ENCODE data around the gene CTSV.
"Not testable (repeated sequence)": the region's sequence is repeated elsewhere in the genome, so short reads cannot be mapped to it uniquely, and the experiment has no call there.

The CTSV gene

DNA sequence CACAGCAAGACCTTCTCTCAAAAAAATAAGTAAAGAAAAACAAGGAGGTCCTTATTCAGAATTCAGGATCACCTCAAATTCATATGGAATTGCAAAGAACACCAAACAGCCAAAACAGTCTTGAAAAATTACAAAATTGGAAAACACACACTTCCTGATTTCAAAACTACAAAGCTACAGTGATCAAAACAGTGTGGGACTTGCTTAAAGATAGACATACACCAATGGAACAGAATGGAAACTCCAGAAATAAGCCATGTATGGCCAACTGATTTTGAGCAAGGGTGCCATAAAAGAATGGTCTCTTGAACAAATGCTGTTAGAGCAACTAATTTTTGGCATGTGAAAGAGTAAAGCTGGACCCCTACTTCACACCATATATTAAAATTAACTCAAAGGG, 36.7 kb downstream of the CTSV start:
- H3K27me3 Mint-ChIP-seq; H3K36me3 Mint-ChIP-seq (ENCODE audit: insufficient read depth); H3K27ac Mint-ChIP-seq; H3K4me3 Mint-ChIP-seq; ATAC-seq (replicated peaks); DNase-seq; H3K9me3 Mint-ChIP-seq: not testable (repeated sequence)
- H3K4me1 Mint-ChIP-seq (ENCODE audit: low read depth in 2 of 2) = peaks cover 23 to 39% of the 10 kb centered on the region in 2 donors

DNA sequence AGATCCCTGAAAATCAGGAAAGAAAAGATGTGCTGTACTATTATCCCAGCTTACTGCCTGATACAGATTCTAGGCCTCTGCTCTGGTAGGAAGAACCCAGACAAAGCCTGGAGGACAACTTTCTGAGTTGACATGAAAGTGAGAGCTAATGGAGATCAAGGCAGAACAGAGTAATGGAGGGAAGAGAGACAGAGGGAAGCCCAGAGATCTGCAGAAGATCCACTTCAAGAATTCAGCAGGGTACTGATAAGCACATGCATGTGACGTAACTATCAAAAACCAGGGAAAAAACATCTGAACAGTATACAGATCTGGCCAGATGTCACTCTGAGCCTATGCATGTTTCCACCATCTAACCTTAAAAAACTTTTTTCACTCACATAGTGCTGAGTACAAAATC, 37.6 kb downstream of the CTSV start:
- H3K4me1 Mint-ChIP-seq (ENCODE audit: low read depth in 2 of 2) = peaks cover 26 to 45% of the 10 kb centered on the region in 2 donors
- H3K4me3 Mint-ChIP-seq; ATAC-seq (replicated peaks); H3K27me3 Mint-ChIP-seq; H3K27ac Mint-ChIP-seq; H3K36me3 Mint-ChIP-seq (ENCODE audit: insufficient read depth); H3K9me3 Mint-ChIP-seq; DNase-seq: not testable (repeated sequence)

DNA sequence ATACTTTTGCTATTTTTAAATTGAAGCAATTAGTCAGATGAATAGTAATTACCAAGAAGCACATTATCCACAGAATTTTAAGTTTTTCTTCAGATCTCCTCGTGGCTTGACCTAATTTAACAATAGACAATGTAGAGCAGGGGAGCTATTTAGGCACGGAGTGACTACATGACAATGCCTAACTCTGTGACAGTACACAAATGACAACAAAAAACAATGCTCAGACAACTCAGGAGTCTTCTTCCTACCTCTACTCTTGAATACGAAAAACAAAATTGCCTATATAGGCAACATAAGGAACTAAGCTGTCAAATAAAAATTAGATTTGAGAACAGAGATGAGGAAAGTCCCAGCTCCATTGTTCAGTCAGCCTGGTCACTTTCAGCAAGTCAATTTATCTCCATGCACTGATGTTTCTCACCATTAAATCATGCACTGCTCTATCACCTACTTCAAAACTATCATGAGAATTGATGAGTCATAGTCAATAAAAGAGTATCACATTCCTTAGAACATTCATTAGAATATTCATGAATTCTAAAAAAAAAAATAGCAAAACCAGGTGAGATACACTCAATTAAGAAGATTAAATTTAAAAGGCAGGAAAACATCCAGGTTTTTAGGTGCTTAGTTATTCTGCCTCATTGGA, 38.7 kb downstream of the CTSV start:
- peak overlapping the region in 1 of 2 donors; percentile 18 for H3K4me3 Mint-ChIP-seq
- not testable (repeated sequence) for DNase-seq; H3K9me3 Mint-ChIP-seq; H3K36me3 Mint-ChIP-seq (ENCODE audit: insufficient read depth); ATAC-seq (replicated peaks); H3K27me3 Mint-ChIP-seq
- H3K4me1 Mint-ChIP-seq (ENCODE audit: low read depth in 2 of 2) = peaks cover 24 to 41% of the 10 kb centered on the region in 2 donors
- H3K27ac Mint-ChIP-seq = peak overlapping the region in 1 of 2 donors; percentile 47

DNA sequence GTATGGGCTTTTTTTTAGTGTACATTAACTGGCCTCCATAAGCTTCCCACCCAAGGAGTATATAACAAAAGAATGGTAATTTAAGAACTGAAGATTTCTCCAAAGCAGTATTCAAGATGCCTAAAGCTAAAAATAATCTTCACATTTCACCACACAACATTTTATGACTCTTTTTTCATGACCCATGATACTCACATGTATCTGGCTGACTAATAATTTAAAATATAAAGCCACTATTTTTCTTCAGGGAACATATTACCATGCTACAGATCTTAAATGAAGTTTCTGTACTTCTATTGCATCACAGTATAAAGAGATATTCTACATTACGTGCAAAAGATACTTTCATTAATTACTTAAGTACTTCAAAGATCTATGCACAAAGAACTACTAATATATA, 39.2 kb downstream of the CTSV start:
- H3K9me3 Mint-ChIP-seq; H3K36me3 Mint-ChIP-seq (ENCODE audit: insufficient read depth); H3K27me3 Mint-ChIP-seq; DNase-seq; H3K27ac Mint-ChIP-seq; H3K4me3 Mint-ChIP-seq; ATAC-seq (replicated peaks): not testable (repeated sequence)
- peaks cover 24 to 41% of the 10 kb centered on the region in 2 donors for H3K4me1 Mint-ChIP-seq (ENCODE audit: low read depth in 2 of 2)

DNA sequence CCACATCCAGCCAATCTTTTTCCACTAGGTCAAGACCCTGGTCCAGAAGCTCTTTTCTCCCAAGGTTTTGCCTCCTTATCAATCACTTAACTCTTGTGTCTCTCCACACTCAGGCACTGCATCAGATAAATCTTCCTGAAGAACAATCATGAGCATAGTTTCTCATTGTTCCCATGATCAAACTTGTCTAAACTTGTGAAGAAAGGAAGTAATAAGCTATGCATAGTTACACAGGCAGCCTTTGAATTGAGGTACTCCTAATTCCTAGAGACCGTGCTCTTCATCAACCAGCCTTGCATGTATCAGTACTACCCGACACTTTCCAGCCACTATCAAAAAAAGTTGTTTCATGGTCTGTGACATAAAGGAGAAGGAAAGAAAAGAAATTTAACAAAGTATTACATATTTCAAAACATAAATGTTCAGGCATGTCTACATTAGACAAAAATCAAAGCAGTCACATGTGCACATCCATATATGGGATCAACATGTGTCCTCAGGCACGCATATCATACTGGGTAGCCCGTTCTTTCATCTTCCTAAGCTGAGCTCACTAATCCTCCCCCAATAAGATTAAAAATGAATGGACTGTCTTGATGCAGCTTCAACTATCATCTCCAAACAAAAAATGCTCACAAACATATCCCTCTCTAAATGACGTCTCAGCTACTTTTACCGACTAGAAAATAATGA, 41.8 kb downstream of the CTSV start:
- peak overlapping the region in 1 of 2 donors; percentile 62 for H3K27ac Mint-ChIP-seq
- H3K4me1 Mint-ChIP-seq (ENCODE audit: low read depth in 2 of 2) = peaks cover 17 to 28% of the 10 kb centered on the region in 2 donors
- H3K36me3 Mint-ChIP-seq (ENCODE audit: insufficient read depth); H3K27me3 Mint-ChIP-seq; H3K9me3 Mint-ChIP-seq; DNase-seq; ATAC-seq (replicated peaks); H3K4me3 Mint-ChIP-seq: not testable (repeated sequence)

DNA sequence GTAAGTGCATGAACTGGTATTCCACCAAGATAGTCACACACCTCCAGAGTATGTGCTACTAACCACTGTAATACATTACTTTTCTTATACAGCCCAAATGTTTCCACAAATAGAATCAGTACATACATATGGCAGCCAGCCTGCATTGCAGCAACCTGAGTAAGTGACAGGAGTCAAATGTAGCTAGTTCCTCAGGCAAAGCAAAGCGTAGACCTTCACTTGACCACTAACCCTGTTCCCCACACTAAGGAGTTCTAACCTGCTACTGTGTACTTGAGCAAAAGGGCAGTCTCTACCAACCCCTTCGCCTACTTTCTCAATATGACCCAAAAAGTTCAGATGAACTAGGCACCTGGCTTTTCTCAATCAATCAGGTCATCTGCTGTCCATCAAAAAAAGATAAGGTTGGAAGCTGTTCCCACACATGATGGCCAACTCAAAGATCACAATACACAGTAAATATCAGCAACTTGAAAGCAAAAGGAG, 44.4 kb downstream of the CTSV start:
- not testable (repeated sequence) for H3K4me3 Mint-ChIP-seq; H3K27ac Mint-ChIP-seq; DNase-seq; ATAC-seq (replicated peaks); H3K9me3 Mint-ChIP-seq; H3K27me3 Mint-ChIP-seq; H3K36me3 Mint-ChIP-seq (ENCODE audit: insufficient read depth)
- peaks cover 12 to 14% of the 10 kb centered on the region in 2 donors for H3K4me1 Mint-ChIP-seq (ENCODE audit: low read depth in 2 of 2)

DNA sequence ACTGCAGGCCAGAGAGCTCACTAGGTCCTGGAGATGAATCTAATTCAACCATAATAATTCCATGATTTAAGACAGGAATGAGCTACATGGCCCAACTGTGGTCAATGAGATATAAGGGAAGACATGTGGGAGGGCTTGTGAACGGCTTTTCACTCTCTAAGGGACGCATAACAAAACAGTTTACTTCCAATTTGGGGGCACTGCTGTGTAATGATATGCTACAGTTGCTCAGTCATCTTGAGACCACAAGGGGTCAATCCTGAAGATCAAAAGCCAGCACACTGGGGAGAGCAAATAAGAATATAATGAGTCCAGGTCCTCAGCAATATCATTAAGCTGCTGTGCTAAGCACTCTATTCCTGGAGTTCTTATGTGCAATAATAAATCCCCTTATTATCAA, 46.6 kb downstream of the CTSV start:
- H3K4me1 Mint-ChIP-seq (ENCODE audit: low read depth in 2 of 2) = peaks cover 11 to 12% of the 10 kb centered on the region in 2 donors
- not testable (repeated sequence) for H3K9me3 Mint-ChIP-seq; H3K27me3 Mint-ChIP-seq; H3K27ac Mint-ChIP-seq; H3K4me3 Mint-ChIP-seq; H3K36me3 Mint-ChIP-seq (ENCODE audit: insufficient read depth); ATAC-seq (replicated peaks); DNase-seq

DNA sequence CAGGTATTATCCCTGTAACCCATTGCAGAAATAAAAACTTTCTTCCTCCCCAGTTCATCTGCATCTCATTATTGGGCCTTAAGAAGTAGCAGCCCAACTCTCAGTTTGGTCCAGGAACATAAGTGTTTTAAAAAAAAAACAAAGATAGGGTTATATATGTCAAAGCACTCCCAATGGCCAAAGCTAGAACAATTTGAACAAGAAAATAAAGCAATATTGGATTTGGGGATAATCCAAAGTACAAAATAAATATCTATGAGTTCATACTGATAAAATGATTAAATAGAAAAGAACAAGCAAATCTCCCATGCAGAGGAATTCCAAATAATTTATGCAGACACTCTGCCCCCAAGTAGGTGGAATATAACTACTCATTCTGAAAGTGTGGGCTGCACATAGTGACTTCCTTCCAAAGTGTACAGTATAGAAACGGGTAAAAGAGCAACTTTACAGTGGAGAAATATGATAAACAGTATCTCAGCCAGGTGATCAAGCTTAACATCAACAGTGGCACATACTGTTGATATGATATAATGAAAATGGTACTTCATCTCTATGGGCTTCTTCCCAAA, 49.1 kb downstream of the CTSV start:
- not testable (repeated sequence) for H3K36me3 Mint-ChIP-seq (ENCODE audit: insufficient read depth); H3K27ac Mint-ChIP-seq; ATAC-seq (replicated peaks)

DNA sequence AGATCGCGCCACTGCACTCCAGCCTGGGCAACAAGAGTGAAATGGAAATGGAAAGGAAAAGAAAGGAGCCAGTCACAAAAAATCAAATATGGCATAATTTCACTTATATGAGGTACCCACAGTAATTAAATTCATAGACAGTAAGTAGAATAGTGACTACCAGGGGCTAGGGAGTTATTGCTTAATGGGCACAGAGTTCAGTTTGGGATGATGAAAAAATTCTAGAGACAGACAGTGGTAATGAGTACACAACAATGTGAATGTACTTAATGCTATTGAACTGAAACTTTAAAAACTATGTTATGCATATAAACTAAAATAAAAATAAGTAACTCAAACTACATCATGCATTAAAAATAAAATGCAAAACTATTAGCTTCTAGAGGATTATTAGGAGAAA, 54.1 kb downstream of the CTSV start:
- not testable (repeated sequence) for ATAC-seq (replicated peaks); H3K36me3 Mint-ChIP-seq (ENCODE audit: insufficient read depth); H3K9me3 Mint-ChIP-seq

More for the DNA sequence above, 49.1 kb downstream of the CTSV start:
- H3K4me1 Mint-ChIP-seq (ENCODE audit: low read depth in 2 of 2) = peaks cover 11 to 12% of the 10 kb centered on the region in 2 donors
- not testable (repeated sequence) for H3K9me3 Mint-ChIP-seq, H3K4me3 Mint-ChIP-seq, H3K27me3 Mint-ChIP-seq, DNase-seq

DNA sequence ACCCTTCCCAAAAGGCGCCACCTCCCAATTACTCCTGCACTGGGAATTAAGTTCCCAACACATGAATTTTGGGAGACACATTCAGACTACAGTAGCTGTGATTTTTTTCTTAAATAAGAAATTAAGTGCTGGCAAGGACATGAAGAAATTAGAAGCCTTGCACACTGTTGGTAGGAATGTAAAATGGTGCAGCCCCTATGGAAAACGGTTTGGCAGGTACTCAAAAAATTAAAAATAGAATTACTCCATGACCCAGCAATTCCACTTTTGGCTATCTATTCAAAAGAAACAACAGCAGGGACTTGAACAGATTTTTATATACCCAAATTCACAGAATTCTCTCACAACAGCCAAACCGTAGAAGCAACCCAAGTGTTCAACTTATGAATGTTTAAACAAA, 54.8 kb downstream of the CTSV start:
- H3K9me3 Mint-ChIP-seq; H3K4me3 Mint-ChIP-seq; H3K36me3 Mint-ChIP-seq (ENCODE audit: insufficient read depth); H3K27me3 Mint-ChIP-seq; DNase-seq; ATAC-seq (replicated peaks); H3K27ac Mint-ChIP-seq: not testable (repeated sequence)
- peaks cover 9 to 10% of the 10 kb centered on the region in 2 donors for H3K4me1 Mint-ChIP-seq (ENCODE audit: low read depth in 2 of 2)

More for the DNA sequence above, 54.1 kb downstream of the CTSV start:
- DNase-seq, H3K27me3 Mint-ChIP-seq, H3K4me3 Mint-ChIP-seq, H3K27ac Mint-ChIP-seq: not testable (repeated sequence)
- peaks cover 9 to 12% of the 10 kb centered on the region in 2 donors for H3K4me1 Mint-ChIP-seq (ENCODE audit: low read depth in 2 of 2)

DNA sequence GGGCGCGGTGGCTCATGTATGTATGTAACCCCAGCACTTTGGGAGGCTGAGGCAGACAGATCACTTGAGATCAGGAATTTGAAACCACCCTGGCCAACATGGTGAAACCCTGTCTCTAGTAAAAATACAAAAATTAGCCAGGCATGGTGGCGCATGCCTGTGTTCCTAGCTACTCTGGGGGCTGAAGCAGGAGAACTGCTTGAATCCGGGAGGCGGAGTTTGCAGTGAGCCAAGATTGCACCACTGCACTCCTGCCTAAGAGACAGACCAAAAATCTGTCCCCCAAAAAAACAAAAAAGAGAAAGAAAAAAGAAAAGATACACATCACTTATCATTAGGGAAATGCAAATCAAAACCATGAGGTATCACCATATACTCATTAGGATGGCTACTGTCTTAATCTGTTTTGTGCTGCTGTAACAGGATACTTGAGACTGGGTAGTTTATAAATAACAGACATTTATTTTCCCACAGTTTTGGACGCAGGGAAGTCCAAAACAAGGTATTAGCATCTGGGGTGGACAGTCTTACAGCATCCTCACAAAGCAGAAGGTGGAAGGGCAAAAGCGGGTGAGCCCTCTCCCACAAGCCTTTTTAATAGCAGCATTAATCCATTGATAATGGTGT, 55.3 kb downstream of the CTSV start:
- not testable (repeated sequence) for H3K27me3 Mint-ChIP-seq; H3K9me3 Mint-ChIP-seq; DNase-seq; H3K4me3 Mint-ChIP-seq; H3K36me3 Mint-ChIP-seq (ENCODE audit: insufficient read depth); H3K27ac Mint-ChIP-seq; ATAC-seq (replicated peaks)
- peaks cover 9 to 10% of the 10 kb centered on the region in 2 donors for H3K4me1 Mint-ChIP-seq (ENCODE audit: low read depth in 2 of 2)
